ENCODE data around the gene IPO4. TPM values are rescaled to one million over a fixed set of nuclear protein-coding genes. Genes with fewer than 3 reads are reported as not detected.

IPO4 gene
- total and polyA plus RNA-seq, 9 of the 15 experiments (the other 6 are each of a cell fraction or from before 2014, with no cell fraction given), result 7.3 to 122 (median 31.8) TPM

DNA sequence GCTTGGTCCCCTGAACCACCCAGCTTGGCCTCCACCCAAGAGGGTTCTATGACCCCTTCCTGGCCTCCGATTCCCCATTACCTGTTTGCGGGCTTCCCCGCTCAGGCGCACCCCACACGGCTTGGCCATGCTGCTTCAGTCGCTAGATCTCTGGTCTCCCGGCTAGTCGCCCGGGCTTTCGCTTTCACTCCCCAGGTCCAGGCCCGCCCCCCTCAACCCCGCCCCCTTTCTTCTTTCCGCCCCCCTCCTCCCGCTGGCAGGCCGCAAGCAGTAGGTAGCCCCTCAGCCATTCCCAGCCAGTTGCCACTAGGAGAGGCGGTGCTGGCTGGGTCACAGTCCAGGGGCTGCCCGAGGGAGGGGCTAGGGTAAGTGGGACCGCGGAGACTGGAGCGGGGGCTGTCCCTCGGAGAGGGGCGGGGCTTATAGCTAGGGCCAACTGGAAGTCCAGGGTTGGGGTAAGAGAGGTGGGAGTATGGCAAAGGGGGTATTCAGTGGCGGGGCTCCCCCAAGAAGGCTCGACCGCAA is 42.1 kb downstream of the IPO4 start, which contains the start of gene PSME2:
Gene PSME2 (minus strand): TSS at position 158 of the 525 bp plus-strand sequence. CDS start 29 bp downstream, at position 129.
- peaks cover 33 to 46% of the 10 kb centered on the region in 2 experiments; a peak in 4 of 5 replicates for H3K4me1 ChIP-seq (replicated peaks in 1 of 2; ENCODE audit: control insufficient read depth in 2 of 2, insufficient read depth in 2 of 2, low read length in 2 of 2)
- H4K20me1 ChIP-seq (replicated peaks; ENCODE audit: control insufficient read depth, insufficient read depth, low read length), result no peaks in the 10 kb centered on the region
- H3K27ac ChIP-seq (ENCODE audit: extremely low read depth, low read depth, low read length), result peak within 1 kb of the TSS; percentile 72
- FAIRE-seq (peak; percentile 81), DNase-seq (ENCODE audit: extremely low read depth in 1 of 4, low spot score in 3 of 4) (peak; percentile 85 to 95 (median 91)), ATAC-seq (peak; percentile 88)
- peak within 1 kb of the TSS; percentile 98 for H3K4me3 ChIP-seq
- in situ Hi-C loops (cut with MboI) (no loop called here), intact Hi-C loops (cut with micrococcal nuclease) (loop anchor here (2.0 to 10.0 kb wide), 2 partner anchors 32 to 52 kb away; partner anchors contain the start of genes DCAF11, NRL and PCK2)
- WGBS (ENCODE audit: insufficient coverage, low coverage, missing lambda C conversion rate), result 0% methylated on average over 6 of the region's 25 CpGs
- H2AFZ ChIP-seq (ENCODE audit: low read depth, low read length), result peak within 1 kb of the TSS; percentile 84
- peaks cover 5% of the 10 kb centered on the region for H3K9me1 ChIP-seq (ENCODE audit: control insufficient read depth, insufficient read depth, low read length)
- peaks cover 39% of the 10 kb centered on the region for H3K79me2 ChIP-seq (ENCODE audit: control insufficient read depth, insufficient read depth, low read length)
- H3K36me3 ChIP-seq (ENCODE audit: control insufficient read depth, insufficient read depth, low read length), result peaks cover 55% of the 10 kb centered on the region; the same call in 2 of the 3 replicates
- H3K27me3 ChIP-seq (ENCODE audit: control insufficient read depth in 2 of 2, insufficient read depth in 2 of 2, low read length in 2 of 2), result no peaks in the 10 kb centered on the region
- BruUV-seq (replicated peaks), result no TSS peak
- ChIA-PET POLR2A (interaction anchor here (0.6 to 2.2 kb wide), 12 partner anchors 9 to 377 kb away, joined by 3 to 6 read pairs (median 4); partner anchors contain the start of genes DCAF11, IRF9, NRL and TINF2), CTCF (ENCODE audit: low intra/inter-chr PET ratio) (no interaction called here)
- H3K4me2 ChIP-seq (ENCODE audit: insufficient read depth, low read length), result peak within 1 kb of the TSS; percentile 98
- peak within 1 kb of the TSS; percentile 81 to 97 for H3K9ac ChIP-seq (ENCODE audit: insufficient read depth in 1 of 2, low read depth in 2 of 2, low read length in 2 of 2)
- no peaks in the 10 kb centered on the region for H3K9me3 ChIP-seq (replicated peaks; ENCODE audit: control insufficient read depth, insufficient read depth, low read depth, low read length)
- TF ChIP-seq TGIF2 (CRISPR knock-in tag; IDR thresholded peaks at IDR 0.05) (no peak), WHSC1 (IDR thresholded peaks at IDR 0.05; ENCODE audit: low read length) (no peak), ERF (CRISPR knock-in tag; IDR thresholded peaks at IDR 0.05) (no peak), ETV5 (CRISPR knock-in tag; IDR thresholded peaks at IDR 0.05; ENCODE audit: low read depth) (no peak), YBX1 (IDR thresholded peaks at IDR 0.05) (no peak), TEAD1 (CRISPR knock-in tag; IDR thresholded peaks at IDR 0.05) (no peak), LCOR (CRISPR knock-in tag; IDR thresholded peaks at IDR 0.05) (no peak), KLF13 (tag; IDR thresholded peaks at IDR 0.05; ENCODE audit: borderline replicate concordance, low read depth) (no peak), TAF1 (IDR thresholded peaks at IDR 0.05; ENCODE audit: control insufficient read depth, extremely low read depth, insufficient read depth, low read length, severe bottlenecking) (peak; percentile 29), NCOA4 (IDR thresholded peaks at IDR 0.05; ENCODE audit: partially characterized antibody) (no peak), ZNF12 (CRISPR knock-in tag; IDR thresholded peaks at IDR 0.05) (no peak), ATF7 (IDR thresholded peaks at IDR 0.05) (0 out of 2 replicates have a peak, but pooled peaks have one; percentile 9), EP400 (IDR thresholded peaks at IDR 0.05) (peak; percentile 35; the same call in 1 of the 2 replicates), MYC (IDR thresholded peaks at IDR 0.05; ENCODE audit: low read depth, low read length) (peak; percentile 60), MYC (CRISPR knock-in tag; IDR thresholded peaks at IDR 0.05; ENCODE audit: borderline replicate concordance, low read depth) (no peak)
- TF ChIP-seq, protein P1, sequence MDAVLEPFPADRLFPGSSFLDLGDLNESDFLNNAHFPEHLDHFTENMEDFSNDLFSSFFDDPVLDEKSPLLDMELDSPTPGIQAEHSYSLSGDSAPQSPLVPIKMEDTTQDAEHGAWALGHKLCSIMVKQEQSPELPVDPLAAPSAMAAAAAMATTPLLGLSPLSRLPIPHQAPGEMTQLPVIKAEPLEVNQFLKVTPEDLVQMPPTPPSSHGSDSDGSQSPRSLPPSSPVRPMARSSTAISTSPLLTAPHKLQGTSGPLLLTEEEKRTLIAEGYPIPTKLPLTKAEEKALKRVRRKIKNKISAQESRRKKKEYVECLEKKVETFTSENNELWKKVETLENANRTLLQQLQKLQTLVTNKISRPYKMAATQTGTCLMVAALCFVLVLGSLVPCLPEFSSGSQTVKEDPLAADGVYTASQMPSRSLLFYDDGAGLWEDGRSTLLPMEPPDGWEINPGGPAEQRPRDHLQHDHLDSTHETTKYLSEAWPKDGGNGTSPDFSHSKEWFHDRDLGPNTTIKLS (IDR thresholded peaks at IDR 0.05; ENCODE audit: borderline replicate concordance, low read depth), result no peak
- TF ChIP-seq, protein P2, sequence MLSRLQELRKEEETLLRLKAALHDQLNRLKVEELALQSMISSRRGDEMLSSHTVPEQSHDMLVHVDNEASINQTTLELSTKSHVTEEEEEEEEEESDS (CRISPR knock-in tag; IDR thresholded peaks at IDR 0.05), result no peak
- TF ChIP-seq, protein P3, sequence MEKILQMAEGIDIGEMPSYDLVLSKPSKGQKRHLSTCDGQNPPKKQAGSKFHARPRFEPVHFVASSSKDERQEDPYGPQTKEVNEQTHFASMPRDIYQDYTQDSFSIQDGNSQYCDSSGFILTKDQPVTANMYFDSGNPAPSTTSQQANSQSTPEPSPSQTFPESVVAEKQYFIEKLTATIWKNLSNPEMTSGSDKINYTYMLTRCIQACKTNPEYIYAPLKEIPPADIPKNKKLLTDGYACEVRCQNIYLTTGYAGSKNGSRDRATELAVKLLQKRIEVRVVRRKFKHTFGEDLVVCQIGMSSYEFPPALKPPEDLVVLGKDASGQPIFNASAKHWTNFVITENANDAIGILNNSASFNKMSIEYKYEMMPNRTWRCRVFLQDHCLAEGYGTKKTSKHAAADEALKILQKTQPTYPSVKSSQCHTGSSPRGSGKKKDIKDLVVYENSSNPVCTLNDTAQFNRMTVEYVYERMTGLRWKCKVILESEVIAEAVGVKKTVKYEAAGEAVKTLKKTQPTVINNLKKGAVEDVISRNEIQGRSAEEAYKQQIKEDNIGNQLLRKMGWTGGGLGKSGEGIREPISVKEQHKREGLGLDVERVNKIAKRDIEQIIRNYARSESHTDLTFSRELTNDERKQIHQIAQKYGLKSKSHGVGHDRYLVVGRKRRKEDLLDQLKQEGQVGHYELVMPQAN (IDR thresholded peaks at IDR 0.05; ENCODE audit: borderline replicate concordance), result peak; percentile 79; the same call in 1 of the 2 replicates
- TF ChIP-seq, protein P4, sequence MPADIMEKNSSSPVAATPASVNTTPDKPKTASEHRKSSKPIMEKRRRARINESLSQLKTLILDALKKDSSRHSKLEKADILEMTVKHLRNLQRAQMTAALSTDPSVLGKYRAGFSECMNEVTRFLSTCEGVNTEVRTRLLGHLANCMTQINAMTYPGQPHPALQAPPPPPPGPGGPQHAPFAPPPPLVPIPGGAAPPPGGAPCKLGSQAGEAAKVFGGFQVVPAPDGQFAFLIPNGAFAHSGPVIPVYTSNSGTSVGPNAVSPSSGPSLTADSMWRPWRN (IDR thresholded peaks at IDR 0.05; ENCODE audit: low read depth), result 0 out of 2 replicates have a peak, but pooled peaks have one; percentile 10
